ENCODE data around the gene AZIN2.
A peak's percentile ranks its signal among the peaks of the same experiment; 100 is the strongest.

GRCh38 chr1:33086384-33086850, 5.5 kb downstream of the AZIN2 start:
- TF ChIP-seq POLR2AphosphoS5 (IDR thresholded peaks at IDR 0.05; ENCODE audit: low read depth, low read length) (no peak), EP300 (IDR thresholded peaks at IDR 0.05; ENCODE audit: borderline replicate concordance in 1 of 2, low read depth in 2 of 2, low read length in 2 of 2) (no peak), EGR1 (IDR thresholded peaks at IDR 0.05; ENCODE audit: borderline replicate concordance, low read depth, low read length) (no peak), CTCF (IDR thresholded peaks at IDR 0.05; ENCODE audit: control extremely low read depth in 1 of 3, insufficient read depth in 1 of 3, low read depth in 1 of 3, low read length in 3 of 3) (peak; percentile 75 to 93 (median 90)), POLR2A (IDR thresholded peaks at IDR 0.05; ENCODE audit: control extremely low read depth in 1 of 2, low read depth in 2 of 2, low read length in 2 of 2) (no peak), BACH1 (IDR thresholded peaks at IDR 0.05; ENCODE audit: low read length) (no peak), JUND (IDR thresholded peaks at IDR 0.05; ENCODE audit: low read length) (no peak), GABPA (IDR thresholded peaks at IDR 0.05; ENCODE audit: borderline replicate concordance, insufficient read depth, low read length) (no peak)

Data from H1 (cell line).